Stimulated activated CD4-positive, alpha-beta T cell treated with anti-CD3 and anti-CD28 coated beads, Interleukin-4, amount 100 ng/mL, for 48 hours (primary cell): ENCODE data around the gene VWA8.
"Not testable (repeated sequence)": the region's sequence is repeated elsewhere in the genome, so short reads cannot be mapped to it uniquely, and the experiment has no call there.

Source experiments
- DNase-seq, 2 donors: peaks; one replicate each; pipeline ENCODE4 v3.0.0-alpha.2; 2020; ENCODE audit warnings: low read depth in 2 of 2

The VWA8 gene

DNA sequence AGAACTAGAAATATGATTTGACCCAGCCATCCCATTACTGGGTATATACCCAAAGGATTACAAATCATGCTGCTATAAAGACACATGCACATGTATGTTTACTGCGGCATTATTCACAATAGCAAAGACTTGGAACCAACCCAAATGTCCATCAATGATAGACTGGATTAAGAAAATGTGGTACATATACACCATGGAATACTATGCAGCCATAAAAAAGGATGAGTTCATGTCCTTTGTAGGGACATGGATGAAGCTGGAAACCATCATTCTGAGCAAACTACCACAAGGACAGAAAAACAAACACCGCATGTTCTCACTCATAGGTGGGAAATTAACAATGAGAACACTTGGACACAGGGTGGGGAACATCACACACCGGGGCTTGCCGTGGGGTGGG, 38.0 kb downstream of the VWA8 start:
- not testable (repeated sequence) for DNase-seq

DNA sequence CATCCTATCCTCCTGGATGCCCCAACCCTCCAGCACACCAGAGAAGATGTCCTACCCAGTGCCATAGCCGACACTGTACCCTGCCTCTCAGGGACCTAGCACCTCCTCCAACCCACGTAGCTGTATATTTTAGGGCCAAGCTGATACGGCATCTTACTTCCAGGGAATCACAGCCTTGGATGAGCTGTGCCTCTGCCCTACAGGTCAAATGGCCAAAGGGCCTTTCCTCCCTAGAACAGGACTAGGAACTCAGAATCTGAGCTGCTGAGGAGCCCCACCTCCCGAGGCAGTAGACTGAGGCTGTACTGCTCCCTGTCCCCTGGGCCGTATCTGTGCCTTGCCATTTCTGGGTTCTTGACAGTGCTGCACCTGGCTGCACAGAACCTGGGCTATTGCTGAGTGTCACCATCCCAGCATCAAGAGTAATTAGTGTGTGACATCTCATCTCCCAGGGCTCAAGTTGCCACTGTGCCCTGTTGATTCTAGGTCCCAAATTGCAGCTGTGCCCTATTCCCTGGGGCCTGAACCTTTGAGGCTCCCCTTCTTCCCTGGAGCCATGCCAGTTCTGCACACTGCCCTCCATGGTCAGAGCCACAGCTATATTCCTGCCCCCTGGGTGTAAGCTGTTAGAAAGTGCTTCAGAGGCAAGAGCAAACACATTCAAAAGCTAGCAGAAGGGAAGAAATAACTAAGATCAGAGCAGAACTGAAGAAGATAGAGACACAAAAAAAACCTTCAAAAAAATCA, 41.0 kb downstream of the VWA8 start:
- DNase-seq, result no peak

DNA sequence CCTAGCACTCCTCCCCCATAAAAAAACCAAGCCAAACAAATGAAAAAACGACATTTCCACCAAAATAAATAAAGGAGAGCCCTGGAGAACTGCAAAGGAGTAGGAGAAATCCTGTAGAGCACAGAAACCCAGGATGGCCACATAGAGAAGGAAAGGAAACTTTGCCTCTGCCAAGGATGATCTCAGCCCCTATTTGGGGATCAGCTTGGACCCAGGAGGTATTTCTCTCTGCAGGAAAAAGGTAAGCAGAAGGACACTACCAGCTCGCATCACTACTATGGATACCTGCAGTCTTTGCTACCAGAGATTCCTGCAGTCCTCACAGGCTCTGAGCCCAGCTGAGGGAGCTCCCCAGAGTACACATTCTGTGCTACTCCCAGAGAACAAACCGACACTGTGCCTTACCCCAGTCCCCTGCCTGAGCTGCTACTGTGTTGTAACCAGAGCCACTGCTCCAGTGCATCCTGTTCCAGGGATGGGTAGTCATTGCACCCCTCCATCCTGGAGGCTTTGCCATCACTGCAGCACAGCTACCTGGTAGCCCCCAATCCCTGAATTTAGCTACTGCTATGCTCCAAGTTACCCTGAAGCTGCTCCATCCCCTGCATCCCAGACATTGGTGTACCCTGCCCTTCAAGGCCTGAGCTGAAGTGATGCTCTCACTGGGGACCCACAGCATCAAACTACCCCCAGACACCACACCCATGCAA, 41.7 kb downstream of the VWA8 start:
- no peak for DNase-seq

DNA sequence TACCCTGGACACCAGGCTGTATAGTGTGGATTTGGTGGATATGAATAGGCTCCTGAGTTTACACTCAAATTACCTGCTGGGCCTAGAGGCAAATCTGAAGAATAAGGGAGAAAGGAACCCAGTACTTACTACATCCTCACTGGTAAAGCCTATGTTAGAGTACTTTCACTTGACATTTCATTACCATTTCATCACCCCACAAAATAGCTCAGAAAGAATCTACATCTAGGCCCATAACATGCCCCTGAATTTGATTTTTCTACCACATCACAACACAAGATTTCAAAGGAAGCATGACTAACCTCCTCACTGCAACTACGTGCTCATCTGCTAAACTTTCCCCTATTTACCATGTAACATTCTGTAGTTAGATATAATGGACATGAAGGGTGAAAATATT, 43.3 kb downstream of the VWA8 start:
- DNase-seq, result no peak

GRCh38 chr13:41916173-41916954, 44.5 kb downstream of the VWA8 start:
- DNase-seq, result no peak

- no peak for DNase-seq
These were observed 45.8 kb downstream of the VWA8 start for GRCh38 chr13:41915081-41915480.

DNA sequence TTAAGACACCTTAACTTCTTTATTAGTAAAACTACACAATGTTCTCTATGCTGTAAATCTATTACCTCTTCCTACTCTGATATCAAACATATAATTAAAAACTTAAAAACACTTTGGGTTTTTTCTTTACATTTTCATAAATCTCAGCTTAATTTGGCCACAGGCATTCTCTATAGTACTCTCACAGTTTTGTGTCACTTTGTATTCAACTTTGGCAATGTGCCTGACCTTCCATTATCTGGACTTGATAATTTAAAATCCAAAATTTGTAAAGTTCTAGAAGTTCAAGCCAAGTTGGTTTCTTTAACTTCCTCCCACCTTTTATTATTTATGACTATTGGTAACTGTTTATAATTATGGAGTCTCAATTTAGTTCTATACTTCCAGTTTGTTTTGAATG, 46.4 kb downstream of the VWA8 start:
- DNase-seq, result no peak

DNA sequence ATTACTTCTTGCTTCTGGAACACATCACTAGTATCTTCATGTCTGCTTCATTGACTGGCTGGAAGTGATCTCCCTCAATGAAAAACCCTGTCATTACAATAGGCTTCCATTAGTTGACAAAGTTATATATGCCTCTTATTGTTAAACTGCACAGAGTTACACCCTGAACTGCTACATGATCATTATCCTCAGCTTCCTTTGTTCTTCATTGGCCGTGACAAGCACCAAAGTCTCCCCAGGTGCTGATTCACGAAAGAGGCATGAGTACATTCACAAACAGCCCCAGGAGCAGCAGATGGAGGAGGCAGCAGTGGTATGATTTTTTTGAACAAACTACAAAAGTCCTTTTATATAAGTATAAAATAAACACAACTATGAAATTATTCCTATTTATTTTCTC, 51.4 kb downstream of the VWA8 start:
- DNase-seq, result no peak

DNA sequence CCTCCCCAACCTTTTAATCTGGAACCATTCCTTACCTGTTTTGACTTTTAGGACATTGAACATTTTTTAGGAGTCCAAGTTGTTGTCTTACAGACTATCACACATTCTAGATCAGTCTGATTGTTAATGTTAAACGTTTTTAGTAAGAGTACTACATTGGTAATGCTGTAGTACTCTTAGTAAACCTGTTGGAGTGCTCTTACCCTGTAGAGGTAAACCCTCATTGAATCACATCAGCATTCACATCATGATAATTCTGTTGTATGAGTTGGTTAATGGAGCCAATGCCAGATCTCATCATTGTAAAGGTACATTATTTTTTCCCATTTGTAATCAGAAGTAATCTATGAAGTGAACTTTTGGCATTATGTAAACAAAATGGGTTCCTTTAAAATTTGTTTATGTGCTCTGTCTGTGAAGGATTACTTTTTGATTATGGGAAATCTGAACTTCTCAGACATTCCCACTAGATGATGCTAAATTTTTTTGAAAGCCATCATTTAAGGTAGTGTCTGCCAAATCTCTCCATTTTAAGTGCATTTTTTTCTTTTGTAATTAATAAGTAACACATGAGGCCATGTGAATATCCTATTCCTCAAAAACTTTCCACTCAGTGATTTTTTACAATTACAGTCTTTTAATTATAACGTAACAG, 55.2 kb downstream of the VWA8 start:
- no peak for DNase-seq

- no peak for DNase-seq
These were observed 60.0 kb downstream of the VWA8 start for GRCh38 chr13:41900918-41901317.

GRCh38 chr13:41898411-41898810, 62.5 kb downstream of the VWA8 start:
- DNase-seq, result not testable (repeated sequence)

GRCh38 chr13:41897126-41897525, 63.8 kb downstream of the VWA8 start:
- DNase-seq, result no peak

GRCh38 chr13:41895478-41895877, 65.4 kb downstream of the VWA8 start:
- DNase-seq, result no peak

DNA sequence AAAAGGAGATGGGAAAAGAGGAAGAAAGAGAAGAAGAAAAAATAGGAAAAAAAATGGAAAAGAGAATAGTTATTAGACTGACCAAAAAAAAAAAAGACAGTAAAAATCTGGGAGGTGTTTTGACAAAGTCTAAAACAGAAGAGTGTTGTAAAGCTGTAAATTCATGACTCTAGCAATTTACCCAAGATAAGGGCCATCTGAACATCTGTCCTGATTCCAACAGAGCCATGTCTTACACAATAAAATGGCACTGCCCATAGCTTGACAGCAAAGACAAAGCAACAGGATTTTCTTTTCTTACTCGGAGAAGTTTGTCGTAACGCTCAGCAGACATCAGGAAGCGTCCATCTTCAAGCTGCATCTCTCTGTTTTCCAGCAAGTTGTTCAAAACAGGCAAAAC, 69.8 kb downstream of the VWA8 start:
- no peak for DNase-seq

DNA sequence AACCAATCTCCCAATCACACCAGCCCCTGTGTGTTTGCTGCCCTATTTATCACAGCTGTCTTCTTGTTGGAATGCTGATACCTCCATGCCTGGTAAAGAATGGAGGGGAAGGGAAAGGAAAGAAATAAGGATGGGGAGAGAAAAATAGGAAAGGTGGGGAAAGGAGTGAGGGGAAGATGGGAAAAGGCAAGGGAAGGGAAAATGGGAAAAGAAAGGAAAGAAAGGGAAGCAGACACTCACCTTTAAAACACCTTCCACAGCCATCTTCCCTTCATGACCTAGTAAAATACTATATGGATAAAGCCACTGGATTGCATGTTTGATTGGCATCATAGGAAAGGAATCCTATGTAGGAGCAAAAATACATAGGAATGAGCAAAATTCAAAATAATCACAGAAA, 77.8 kb downstream of the VWA8 start:
- no peak for DNase-seq

DNA sequence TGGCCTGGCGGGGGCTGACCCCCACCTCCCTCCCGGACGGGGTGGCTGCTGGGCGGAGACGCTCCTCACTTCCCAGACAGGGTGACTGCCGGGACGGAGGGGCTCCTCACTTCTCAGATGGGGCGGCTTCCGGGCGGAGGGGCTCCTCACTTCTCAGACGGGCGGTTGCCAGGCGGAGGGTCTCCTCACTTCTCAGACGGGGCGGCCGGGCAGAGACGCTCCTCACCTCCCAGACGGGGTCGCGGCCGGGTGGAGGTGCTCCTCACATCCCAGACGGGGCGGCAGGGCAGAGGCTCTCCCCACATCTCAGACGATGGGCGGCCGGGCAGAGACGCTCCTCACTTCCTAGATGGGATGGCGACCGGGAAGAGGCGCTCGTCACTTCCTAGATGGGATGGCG, 79.0 kb downstream of the VWA8 start:
- not testable (repeated sequence) for DNase-seq

- DNase-seq, result no peak
These were observed 79.9 kb downstream of the VWA8 start for GRCh38 chr13:41880966-41881365.

DNA sequence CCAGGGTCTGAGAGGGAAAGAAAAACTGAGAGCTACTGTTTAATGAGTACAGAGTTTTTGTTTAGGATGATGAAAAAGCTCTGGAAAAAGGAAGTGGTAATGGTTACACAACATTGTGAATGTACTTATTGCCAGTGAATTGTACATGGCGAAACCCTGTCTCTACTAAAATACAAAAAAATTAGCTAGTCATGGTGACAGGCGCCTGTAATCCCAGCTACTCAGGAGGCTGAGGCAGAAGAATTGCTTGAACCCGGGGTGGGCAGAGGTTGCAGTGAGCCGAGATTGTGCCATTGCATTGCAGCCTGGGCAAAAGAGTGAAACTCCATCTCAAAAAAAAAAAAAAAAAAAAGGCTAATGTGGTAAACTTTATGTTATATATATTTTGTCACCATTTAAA, 96.3 kb downstream of the VWA8 start:
- no peak for DNase-seq

DNA sequence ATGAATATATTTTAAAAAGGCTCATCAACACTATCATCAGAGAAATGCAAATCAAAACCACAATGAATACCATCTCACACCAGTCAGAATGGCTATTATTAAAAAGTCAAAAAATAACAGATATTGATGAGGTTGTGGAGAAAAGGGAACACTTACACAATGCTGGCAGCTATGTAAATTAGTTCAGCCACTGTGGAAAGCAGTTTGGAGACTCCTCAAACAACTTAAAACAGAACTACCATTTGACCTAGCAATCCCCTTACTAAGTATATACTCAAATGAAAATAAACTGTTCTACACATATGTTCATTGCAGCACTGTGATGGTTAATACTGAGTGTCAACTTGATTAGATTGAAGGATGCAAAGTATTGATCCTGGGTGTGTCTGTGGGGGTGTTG, 98.2 kb downstream of the VWA8 start:
- DNase-seq, result not testable (repeated sequence)

DNA sequence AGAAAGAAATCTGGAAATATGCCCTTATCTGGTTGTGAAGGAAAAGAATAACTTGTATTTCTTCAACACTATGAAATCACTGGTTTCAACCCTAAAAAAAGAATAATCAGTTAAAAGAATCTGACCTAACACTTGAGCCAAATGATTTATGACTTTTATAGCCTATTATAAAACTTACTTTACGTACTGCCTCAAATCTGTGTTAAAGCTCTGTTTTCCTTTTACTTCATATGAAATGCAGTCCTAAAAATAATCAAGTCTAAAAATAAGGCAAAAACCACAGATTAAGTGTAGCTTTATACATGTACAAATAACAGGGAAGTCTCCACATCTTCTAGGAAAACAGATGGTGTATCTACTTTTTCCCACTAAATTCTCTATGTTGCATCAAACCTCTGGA, 101.3 kb downstream of the VWA8 start:
- no peak for DNase-seq

GRCh38 chr13:41858780-41859179, 102.1 kb downstream of the VWA8 start:
- no peak for DNase-seq

GRCh38 chr13:41854758-41855157, 106.2 kb downstream of the VWA8 start:
- no peak for DNase-seq
